K562 (cell line): ENCODE data around the gene ANKH.

Experiments
- CCAR2 ChIP-seq: fragments of 200-400 bp; formaldehyde crosslinking; IDR thresholded peaks from 2 replicates; pipeline ENCODE4 v1.6.1; 2017; ENCODE audit warnings: mild to moderate bottlenecking, low read depth, low read length
- HNRNPH1 ChIP-seq: fragments of 200-400 bp; formaldehyde crosslinking; optimal IDR thresholded peaks from 2 replicates; pipeline ENCODE3; 2017; ENCODE audit warnings: low read depth, mild to moderate bottlenecking, low read length, moderate library complexity
- POLR2A ChIP-seq: fragments of 450-650 bp; conservative IDR thresholded peaks from 2 replicates; pipeline ENCODE4 v1.6.1; 2016
- POLR2AphosphoS5 ChIP-seq: IDR thresholded peaks from 2 replicates; pipeline ENCODE4 v1.6.1; 2011; ENCODE audit warnings: mild to moderate bottlenecking, low read depth, low read length, moderate library complexity; ENCODE audit not compliant: control insufficient read depth, insufficient read depth
- RBM25 ChIP-seq: fragments of 200-400 bp; formaldehyde crosslinking; IDR thresholded peaks from 2 replicates; pipeline ENCODE4 v1.6.1; 2018; ENCODE audit warnings: low read length, low read depth, moderate library complexity; ENCODE audit not compliant: severe bottlenecking

DNA sequence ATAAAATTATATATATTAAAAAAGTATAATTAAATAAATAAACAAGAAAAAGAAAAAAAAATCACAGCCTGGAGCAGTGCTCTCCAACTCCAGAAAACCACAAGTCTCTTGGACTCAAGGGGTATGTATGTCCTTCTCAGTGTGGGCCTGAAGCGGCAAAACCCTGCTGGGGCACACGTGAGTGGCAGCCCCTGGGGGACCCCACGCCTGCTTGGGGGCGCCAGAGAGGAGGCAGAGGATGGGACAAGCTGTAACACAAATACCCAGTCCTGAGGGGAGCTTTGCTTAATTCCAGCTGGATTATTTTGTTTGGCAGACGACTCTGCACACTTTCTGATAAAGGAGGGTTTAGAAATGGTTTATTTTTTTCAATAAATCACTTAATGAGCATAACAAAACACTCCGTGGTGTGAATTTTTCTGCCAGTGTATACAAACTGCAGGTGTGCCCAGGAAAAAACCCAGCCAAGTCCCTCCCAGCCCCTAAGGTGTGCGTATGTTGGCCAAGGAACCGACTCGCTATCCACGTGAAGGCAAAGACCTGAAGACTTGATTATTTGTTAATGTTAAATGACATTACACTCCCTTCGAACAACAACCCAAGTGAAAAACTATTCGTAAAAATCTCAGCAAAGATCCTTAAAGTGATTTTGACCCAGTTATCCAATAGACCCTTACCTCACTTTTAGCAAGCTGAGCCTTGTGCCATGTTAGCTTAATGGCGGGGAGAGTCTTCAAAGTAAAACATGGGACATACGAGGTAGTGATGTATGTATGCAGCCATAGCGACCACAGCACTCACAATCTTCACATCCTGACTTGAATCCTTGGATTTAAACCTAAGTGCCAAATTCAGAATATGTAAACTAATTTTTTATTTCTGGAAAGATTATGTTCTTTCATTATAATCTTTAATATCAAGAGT lies 32.9 kb downstream of the ANKH start:
- TF ChIP-seq CCAR2 (no peak), POLR2A (no peak), POLR2AphosphoS5 (no peak), RBM25 (no peak), HNRNPH1 (no peak)
